AG09309 (cell line): ENCODE data around the gene RTN4RL1.

Source experiments
- DNase-seq: peaks from one replicate; pipeline ENCODE4 v3.0.0-alpha.2; 2010; ENCODE audit warnings: low read depth
- H3K4me3 ChIP-seq: 2 replicates; pipeline ENCODE4 v1.5.1; 2011; ENCODE audit warnings: mild to moderate bottlenecking, low read depth, low read length, moderate library complexity; ENCODE audit not compliant: control insufficient read depth
- CTCF ChIP-seq: IDR thresholded peaks from 2 replicates; pipeline ENCODE4 v1.5.1; 2011; ENCODE audit warnings: mild to moderate bottlenecking, low read depth, low read length, inconsistent platforms; ENCODE audit not compliant: insufficient read depth, control insufficient read depth; ENCODE audit errors: missing control alignments

Gene RTN4RL1

GRCh38 chr17:2055292-2056205 is 30.4 kb upstream of the RTN4RL1 start:
- no peak for DNase-seq
- TF ChIP-seq CTCF = no peak
- H3K4me3 ChIP-seq = peak overlapping the region; percentile 55

- DNase-seq = no peak
- peak; percentile 54 for TF ChIP-seq CTCF
Measured at GRCh38 chr17:2054512-2055291, 29.6 kb upstream of the RTN4RL1 start, which contains the start of gene HIC1. Gene HIC1 (plus strand): TSS chr17:2055103. CDS start chr17:2056691, 1,588 bp downstream.

GRCh38 chr17:2054262-2054511 is 29.1 kb upstream of the RTN4RL1 start:
- peak overlapping the region; percentile 55 for H3K4me3 ChIP-seq
- no peak for TF ChIP-seq CTCF
- no peak for DNase-seq

More at GRCh38 chr17:2054512-2055291, 29.6 kb upstream of the RTN4RL1 start, which contains the start of gene HIC1:
- peak within 1 kb of the TSS; percentile 55 for H3K4me3 ChIP-seq

- DNase-seq = no peak
- H3K4me3 ChIP-seq = peak overlapping the region; percentile 55
- peak; percentile 63 for TF ChIP-seq CTCF
Measured at GRCh38 chr17:2053380-2054261, 28.5 kb upstream of the RTN4RL1 start.

GRCh38 chr17:2051933-2052559 is 26.9 kb upstream of the RTN4RL1 start:
- no peak overlapping the region for H3K4me3 ChIP-seq
- DNase-seq = no peak

More at GRCh38 chr17:2051933-2052559, 26.9 kb upstream of the RTN4RL1 start:
- no peak for TF ChIP-seq CTCF
